Esophagus muscularis mucosa (tissue), 4 donors: ENCODE data around the gene CCDC39.

Experiments used
- EP300 ChIP-seq: sonication (generic); formaldehyde crosslinking; IDR thresholded peaks from one replicate; pipeline ENCODE4 v1.6.1; 2017; ENCODE audit warnings: antibody characterized with exemption
- POLR2A ChIP-seq: fragments of 450-650 bp; IDR thresholded peaks from one replicate; pipeline ENCODE4 v1.6.1; 2017; ENCODE audit warnings: antibody characterized with exemption, moderate library complexity, mild to moderate bottlenecking, low read depth
- TF ChIP-seq, protein P1 (sequence below), 3 experiments: fragments of 200-600 bp in 2 of 3; fragments of 450-650 bp in 1 of 3; sonication (generic) in 2 of 3; IDR thresholded peaks; one replicate each; pipeline ENCODE4 v1.5.1; 2017 to 2019; ENCODE audit warnings: antibody characterized with exemption in 3 of 3, mild to moderate bottlenecking in 2 of 3, moderate library complexity in 1 of 3

DNA sequence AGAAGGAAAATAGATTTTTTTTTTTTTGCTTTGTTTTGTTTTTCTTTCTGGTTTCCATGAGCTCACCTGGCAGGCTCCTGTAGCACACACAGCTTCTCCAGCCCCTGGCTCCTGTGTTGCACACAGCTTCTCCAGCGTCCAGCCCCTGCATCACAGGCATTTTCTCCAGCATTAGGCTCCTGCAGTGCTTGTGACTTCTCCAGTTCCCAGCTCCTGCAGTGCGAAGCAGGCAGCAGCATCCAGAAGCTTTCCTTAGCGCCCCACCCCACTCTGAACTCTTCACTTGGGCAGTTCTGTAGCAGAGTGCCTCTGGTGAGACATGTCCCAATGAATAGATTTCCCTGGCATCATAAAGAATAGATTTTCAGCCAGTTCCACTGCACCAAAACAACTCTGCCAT is 5.5 kb upstream of the CCDC39 start:
- TF ChIP-seq, protein P1, sequence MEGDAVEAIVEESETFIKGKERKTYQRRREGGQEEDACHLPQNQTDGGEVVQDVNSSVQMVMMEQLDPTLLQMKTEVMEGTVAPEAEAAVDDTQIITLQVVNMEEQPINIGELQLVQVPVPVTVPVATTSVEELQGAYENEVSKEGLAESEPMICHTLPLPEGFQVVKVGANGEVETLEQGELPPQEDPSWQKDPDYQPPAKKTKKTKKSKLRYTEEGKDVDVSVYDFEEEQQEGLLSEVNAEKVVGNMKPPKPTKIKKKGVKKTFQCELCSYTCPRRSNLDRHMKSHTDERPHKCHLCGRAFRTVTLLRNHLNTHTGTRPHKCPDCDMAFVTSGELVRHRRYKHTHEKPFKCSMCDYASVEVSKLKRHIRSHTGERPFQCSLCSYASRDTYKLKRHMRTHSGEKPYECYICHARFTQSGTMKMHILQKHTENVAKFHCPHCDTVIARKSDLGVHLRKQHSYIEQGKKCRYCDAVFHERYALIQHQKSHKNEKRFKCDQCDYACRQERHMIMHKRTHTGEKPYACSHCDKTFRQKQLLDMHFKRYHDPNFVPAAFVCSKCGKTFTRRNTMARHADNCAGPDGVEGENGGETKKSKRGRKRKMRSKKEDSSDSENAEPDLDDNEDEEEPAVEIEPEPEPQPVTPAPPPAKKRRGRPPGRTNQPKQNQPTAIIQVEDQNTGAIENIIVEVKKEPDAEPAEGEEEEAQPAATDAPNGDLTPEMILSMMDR (IDR thresholded peaks at IDR 0.05), result no peak
- no peak for TF ChIP-seq EP300
- TF ChIP-seq POLR2A, result no peak
